Muscle layer of colon (tissue), 2 donors: ENCODE measurements around the gene SCAMP3.

Source experiments
- H3K27ac ChIP-seq: one replicate; pipeline ENCODE4 v1.7.0; 2013; ENCODE audit warnings: low read depth, mild to moderate bottlenecking, low read length, moderate library complexity
- H3K27me3 ChIP-seq, 2 donors: one replicate each; pipeline ENCODE4 v1.7.0; 2013; ENCODE audit warnings: low read length in 2 of 2, mild to moderate bottlenecking in 2 of 2; ENCODE audit not compliant: insufficient read depth in 2 of 2, control insufficient read depth in 1 of 2
- H3K36me3 ChIP-seq: one replicate; pipeline ENCODE4 v1.7.0; 2013; ENCODE audit warnings: mild to moderate bottlenecking, low read length; ENCODE audit not compliant: insufficient read depth
- H3K4me1 ChIP-seq: one replicate; pipeline ENCODE4 v1.7.0; 2013; ENCODE audit warnings: mild to moderate bottlenecking, low read length; ENCODE audit not compliant: insufficient read depth
- H3K4me3 ChIP-seq, 2 donors: one replicate each; pipeline ENCODE4 v1.7.0; 2013; ENCODE audit warnings: low read length in 2 of 2, low read depth in 1 of 2, mild to moderate bottlenecking in 1 of 2, moderate library complexity in 1 of 2
- H3K9ac ChIP-seq: one replicate; pipeline ENCODE4 v1.7.0; 2013; ENCODE audit warnings: low read length
- H3K9me3 ChIP-seq: one replicate; pipeline ENCODE4 v1.7.0; 2013; ENCODE audit warnings: mild to moderate bottlenecking, low read length
- donor health status: abdominal sarcoma.
- donor health status: Adenocarcinoma of cecum.

SCAMP3 gene

GRCh38 chr1:155266553-155266952 lies 4.4 kb upstream of the SCAMP3 start:
- Histone ChIP-seq H3K9ac (no peak overlapping the region), H3K36me3 (peaks cover 80% of the 10 kb centered on the region), H3K27me3 (no peaks in the 10 kb centered on the region), H3K4me1 (peaks cover 3% of the 10 kb centered on the region), H3K4me3 (no peak overlapping the region), H3K9me3 (no peaks in the 10 kb centered on the region), H3K27ac (no peak overlapping the region)

GRCh38 chr1:155263067-155263466 lies 907 bp upstream of the SCAMP3 start:
- no peaks in the 10 kb centered on the region for H3K9me3 ChIP-seq
- H3K27me3 ChIP-seq: no peaks in the 10 kb centered on the region
- H3K4me1 ChIP-seq: peaks cover 15% of the 10 kb centered on the region
- H3K4me3 ChIP-seq: peak overlapping the region in 1 of 2 donors; percentile 97
- peak overlapping the region; percentile 97 for H3K27ac ChIP-seq
- peaks cover 63% of the 10 kb centered on the region for H3K36me3 ChIP-seq
- no peak overlapping the region for H3K9ac ChIP-seq

- no peaks in the 10 kb centered on the region for H3K9me3 ChIP-seq
- H3K27ac ChIP-seq: peak overlapping the region; percentile 97
- H3K36me3 ChIP-seq: peaks cover 54% of the 10 kb centered on the region
- H3K4me1 ChIP-seq: peaks cover 18% of the 10 kb centered on the region
- H3K27me3 ChIP-seq: no peaks in the 10 kb centered on the region
- H3K4me3 ChIP-seq: peak overlapping the region; percentile 90 to 97
- peak overlapping the region; percentile 83 for H3K9ac ChIP-seq
These were observed 688 bp downstream of the SCAMP3 start for GRCh38 chr1:155261493-155261851.

- no peak overlapping the region for H3K4me3 ChIP-seq
- H3K9ac ChIP-seq: peak overlapping the region; percentile 83
- no peaks in the 10 kb centered on the region for H3K9me3 ChIP-seq
- no peaks in the 10 kb centered on the region for H3K27me3 ChIP-seq
- H3K36me3 ChIP-seq: peaks cover 49% of the 10 kb centered on the region
- H3K4me1 ChIP-seq: peaks cover 28% of the 10 kb centered on the region
- no peak overlapping the region for H3K27ac ChIP-seq
These were observed 1.9 kb downstream of the SCAMP3 start for GRCh38 chr1:155260276-155260675.

- Histone ChIP-seq H3K27ac (peak overlapping the region; percentile 84), H3K9me3 (no peaks in the 10 kb centered on the region), H3K27me3 (no peaks in the 10 kb centered on the region), H3K36me3 (peaks cover 23% of the 10 kb centered on the region), H3K4me3 (peak overlapping the region; percentile 63 to 66), H3K9ac (peak overlapping the region; percentile 76), H3K4me1 (peaks cover 40% of the 10 kb centered on the region)
These were observed 5.9 kb downstream of the SCAMP3 start for GRCh38 chr1:155256058-155256852.

- Histone ChIP-seq H3K36me3 (peaks cover 23% of the 10 kb centered on the region), H3K4me3 (peak within 1 kb of the TSS; percentile 63 to 66), H3K27ac (peak within 1 kb of the TSS; percentile 84), H3K4me1 (peaks cover 40% of the 10 kb centered on the region), H3K27me3 (no peaks in the 10 kb centered on the region), H3K9me3 (no peaks in the 10 kb centered on the region), H3K9ac (peak within 1 kb of the TSS; percentile 76)
These were observed 6.7 kb downstream of the SCAMP3 start, which contains the start of gene ENTREP3 for GRCh38 chr1:155255243-155256007. TSS of gene ENTREP3 (minus strand) at chr1:155255483. CDS start at chr1:155254877, 606 bp downstream.

- Histone ChIP-seq H3K4me1 (peaks cover 39% of the 10 kb centered on the region), H3K27ac (peak overlapping the region; percentile 84), H3K27me3 (no peaks in the 10 kb centered on the region)
These were observed 7.4 kb downstream of the SCAMP3 start for GRCh38 chr1:155254714-155255242.

GRCh38 chr1:155254228-155254713 lies 7.9 kb downstream of the SCAMP3 start:
- peak overlapping the region; percentile 76 for H3K9ac ChIP-seq
- no peaks in the 10 kb centered on the region for H3K27me3 ChIP-seq
- H3K27ac ChIP-seq: peak overlapping the region; percentile 84
- peaks cover 39% of the 10 kb centered on the region for H3K4me1 ChIP-seq
- peak overlapping the region; percentile 63 to 66 for H3K4me3 ChIP-seq
- peaks cover 18% of the 10 kb centered on the region for H3K36me3 ChIP-seq
- H3K9me3 ChIP-seq: no peaks in the 10 kb centered on the region

More at GRCh38 chr1:155254714-155255242, 7.4 kb downstream of the SCAMP3 start:
- no peaks in the 10 kb centered on the region for H3K9me3 ChIP-seq
- peak overlapping the region; percentile 76 for H3K9ac ChIP-seq
- H3K4me3 ChIP-seq: peak overlapping the region; percentile 63 to 66
- H3K36me3 ChIP-seq: peaks cover 18% of the 10 kb centered on the region

- no peaks in the 10 kb centered on the region for H3K9me3 ChIP-seq
- H3K27me3 ChIP-seq: no peaks in the 10 kb centered on the region
- peak overlapping the region; percentile 76 for H3K9ac ChIP-seq
- H3K27ac ChIP-seq: no peak overlapping the region
- H3K4me1 ChIP-seq: peaks cover 39% of the 10 kb centered on the region
- peak overlapping the region in 1 of 2 donors; percentile 66 for H3K4me3 ChIP-seq
- peaks cover 17% of the 10 kb centered on the region for H3K36me3 ChIP-seq
These were observed 8.4 kb downstream of the SCAMP3 start for GRCh38 chr1:155253797-155254196.

GRCh38 chr1:155253208-155253607 lies 9.0 kb downstream of the SCAMP3 start:
- Histone ChIP-seq H3K36me3 (peaks cover 14% of the 10 kb centered on the region), H3K9ac (no peak overlapping the region), H3K9me3 (no peaks in the 10 kb centered on the region), H3K4me1 (peaks cover 39% of the 10 kb centered on the region), H3K27ac (no peak overlapping the region), H3K27me3 (no peaks in the 10 kb centered on the region), H3K4me3 (peak overlapping the region in 1 of 2 donors; percentile 66)

GRCh38 chr1:155251566-155251965 lies 10.6 kb downstream of the SCAMP3 start:
- H3K36me3 ChIP-seq: peaks cover 19% of the 10 kb centered on the region
- H3K9me3 ChIP-seq: no peaks in the 10 kb centered on the region
- H3K9ac ChIP-seq: no peak overlapping the region
- peaks cover 36% of the 10 kb centered on the region for H3K4me1 ChIP-seq
- no peak overlapping the region for H3K27ac ChIP-seq
- no peaks in the 10 kb centered on the region for H3K27me3 ChIP-seq
- no peak overlapping the region for H3K4me3 ChIP-seq
